HepG2 (cell line): ENCODE measurements around the gene WDR20. TPM values are rescaled to one million over a fixed set of nuclear protein-coding genes. Genes with fewer than 3 reads are reported as not detected.

Experiments used
- ATAC-seq: fragments of 200-7000 bp; cut with Tn5 transposase; 3 replicates; pipeline ENCODE4 v1.9.1; 2020; ENCODE audit warnings: mild to moderate bottlenecking, moderate library complexity
- BruUV-seq: library from RNA; stranded (reverse); fragments of 400-500 nt; replicated peaks from 2 replicates; lab custom pipeline; 2021; lab: Mats Ljungman, UMichigan
- CTCF ChIA-PET: fragments of 300-600 bp; formaldehyde crosslinking; extraction: SDS; loops from one replicate; lab custom pipeline; 2021; ENCODE audit warnings: low total read pairs, inconsistent platforms, low intra/inter-chr PET ratio; lab: Yijun Ruan, JAX
- POLR2A ChIA-PET: fragments of 350-600 bp; sonication (Branson Sonifier 250); formaldehyde crosslinking; loops from one replicate; lab custom pipeline; 2020; ENCODE audit warnings: antibody characterized with exemption, inconsistent platforms; lab: Yijun Ruan, JAX
- DNase-seq: peaks from one replicate; pipeline ENCODE4 v3.0.0-alpha.2; 2015; ENCODE audit warnings: low spot score
- FAIRE-seq: peaks from 3 replicates; lab custom pipeline; 2011; peaks lifted over from hg19 to GRCh38; lab: Jason Lieb, UNC
- H2AFZ ChIP-seq: one replicate; pipeline ENCODE4 v1.6.1; 2011; ENCODE audit warnings: low read length, inconsistent platforms
- H3K27ac ChIP-seq: fragments of 300-600 bp; 3 replicates; pipeline ENCODE4 v1.8.0; 2011; ENCODE audit warnings: mixed run types, mild to moderate bottlenecking, mixed read lengths, low read length, inconsistent platforms; ENCODE audit not compliant: insufficient read depth; ENCODE audit errors: extremely low read length
- H3K27me3 ChIP-seq, 2 experiments: fragments of 200-600 bp in 1 of 2; 2 replicates in 1 of 2; 3 replicates in 1 of 2; pipeline versions ENCODE4 v1.6.0 to v1.8.0; 2011; ENCODE audit warnings: low read length in 2 of 2, mild to moderate bottlenecking in 2 of 2, moderate library complexity in 2 of 2, inconsistent platforms in 1 of 2; ENCODE audit not compliant: insufficient read depth in 2 of 2, control insufficient read depth in 1 of 2
- H3K36me3 ChIP-seq, 2 experiments: fragments of 200-600 bp in 1 of 2; replicated peaks in 1 of 2; 2 replicates in 1 of 2; 3 replicates in 1 of 2; pipeline versions ENCODE4 v1.5.1 to v1.8.0; 2011; ENCODE audit warnings: low read length in 2 of 2, inconsistent platforms in 1 of 2; ENCODE audit not compliant: insufficient read depth in 2 of 2, control insufficient read depth in 1 of 2
- H3K4me1 ChIP-seq: 2 replicates; pipeline ENCODE4 v1.5.1; 2012; ENCODE audit warnings: low read length, inconsistent platforms; ENCODE audit not compliant: insufficient read depth
- H3K4me2 ChIP-seq: 2 replicates; pipeline ENCODE4 v1.6.0; 2011; ENCODE audit warnings: low read depth, low read length, inconsistent platforms
- H3K4me3 ChIP-seq, 3 experiments: fragments of 200-600 bp in 1 of 3; sonication (generic), shearing (Covaris generic) in 1 of 3; replicated peaks in 1 of 3; 2 replicates each; pipeline ENCODE4 v1.5.1; 2011 to 2016; ENCODE audit warnings: low read length in 3 of 3, inconsistent platforms in 2 of 3, low read depth in 2 of 3, mild to moderate bottlenecking in 2 of 3, control low read depth in 1 of 3, mixed read lengths in 1 of 3; ENCODE audit not compliant: insufficient read depth in 1 of 3
- H3K79me2 ChIP-seq: one replicate; pipeline ENCODE4 v1.6.1; 2011; ENCODE audit warnings: low read length, inconsistent platforms; ENCODE audit not compliant: insufficient read depth
- H3K9ac ChIP-seq: 2 replicates; pipeline ENCODE4 v1.6.0; 2011; ENCODE audit warnings: mild to moderate bottlenecking, low read depth, low read length, inconsistent platforms; ENCODE audit not compliant: insufficient read depth
- H3K9me3 ChIP-seq: 2 replicates; pipeline ENCODE4 v1.5.1; 2012; ENCODE audit warnings: mild to moderate bottlenecking, low read length
- H4K20me1 ChIP-seq: 2 replicates; pipeline ENCODE4 v1.6.0; 2011; ENCODE audit warnings: inconsistent platforms, mild to moderate bottlenecking, low read length, moderate library complexity; ENCODE audit not compliant: insufficient read depth
- WIZ ChIP-seq: sonication (generic); formaldehyde crosslinking; IDR thresholded peaks from 2 replicates; pipeline ENCODE4 v1.5.1; 2020; ENCODE audit warnings: mild to moderate bottlenecking, missing genetic modification reagents
- ZNF619 ChIP-seq: sonication (generic); formaldehyde crosslinking; IDR thresholded peaks from 2 replicates; pipeline ENCODE4 v1.4.0; 2020; ENCODE audit warnings: mild to moderate bottlenecking, missing genetic modification reagents
- ZSCAN29 ChIP-seq: sonication (generic); formaldehyde crosslinking; conservative IDR thresholded peaks from 2 replicates; pipeline ENCODE4 v1.4.0; 2020; ENCODE audit warnings: mild to moderate bottlenecking, missing genetic modification reagents
- WGBS: methylation state at CpG from one replicate; pipeline ENCODE4 v1.1.6; 2017; ENCODE audit warnings: low lambda C conversion rate; 5-methylcytosine and 5-hydroxymethylcytosine counted together
- in situ Hi-C: cut with HindIII; loops from 2 replicates; pipeline ENCODE4 v1.10.0; 2017; ENCODE audit warnings: low pct_unique_long_range_greater_than_20kb; ENCODE audit not compliant: extremely low pct_ligation_motif_present
- intact Hi-C: fragments of 100-400 bp; cut with micrococcal nuclease; formaldehyde crosslinking; loops from one replicate; pipeline ENCODE4 v1.10.0; 2022; ENCODE audit not compliant: unreplicated experiment
- polyA plus RNA-seq, 8 experiments: library from polyadenylated mRNA; depleted of rRNA in 3 of 8; stranded (reverse) in 7 of 8; unstranded in 1 of 8; fragments of >200 nt; fragmentation: Illumina TruSeq in 4 of 8; extraction: Trizol in 4 of 8; gene quantifications; 2 replicates each; pipeline versions ENCODE4 v1.2.1 to v1.2.3, GENCODE V29; 2011 to 2016; ENCODE audit warnings: low read depth in 4 of 8, missing spikeins in 1 of 8, mixed read lengths in 1 of 8; ENCODE audit not compliant: insufficient read depth in 1 of 8
- total RNA-seq, 5 experiments: library from RNA; depleted of rRNA; stranded (reverse); fragments of >200 nt; fragmentation: Illumina TruSeq; extraction: Trizol; gene quantifications; 2 replicates each; pipeline ENCODE4 v1.2.3, GENCODE V29; 2016; ENCODE audit warnings: low read depth in 1 of 5
- TF ChIP-seq, protein P1 (sequence below): sonication (generic); formaldehyde crosslinking; IDR thresholded peaks from 2 replicates; pipeline ENCODE4 v1.4.0; 2020; ENCODE audit warnings: missing genetic modification reagents, mild to moderate bottlenecking, borderline replicate concordance
- TF ChIP-seq, protein P2 (sequence below): sonication (generic); formaldehyde crosslinking; IDR thresholded peaks from 2 replicates; pipeline ENCODE4 v1.4.0; 2020; ENCODE audit warnings: missing genetic modification reagents
- TF ChIP-seq, protein P3 (sequence below): conservative IDR thresholded peaks from 2 replicates; pipeline ENCODE4 v1.6.1; 2018; ENCODE audit warnings: missing genetic modification reagents

WDR20 gene
- total and polyA plus RNA-seq, 2 of the 13 experiments (the other 11 are each of a cell fraction or from before 2014, with no cell fraction given), result 10.4 to 23.2 TPM

DNA sequence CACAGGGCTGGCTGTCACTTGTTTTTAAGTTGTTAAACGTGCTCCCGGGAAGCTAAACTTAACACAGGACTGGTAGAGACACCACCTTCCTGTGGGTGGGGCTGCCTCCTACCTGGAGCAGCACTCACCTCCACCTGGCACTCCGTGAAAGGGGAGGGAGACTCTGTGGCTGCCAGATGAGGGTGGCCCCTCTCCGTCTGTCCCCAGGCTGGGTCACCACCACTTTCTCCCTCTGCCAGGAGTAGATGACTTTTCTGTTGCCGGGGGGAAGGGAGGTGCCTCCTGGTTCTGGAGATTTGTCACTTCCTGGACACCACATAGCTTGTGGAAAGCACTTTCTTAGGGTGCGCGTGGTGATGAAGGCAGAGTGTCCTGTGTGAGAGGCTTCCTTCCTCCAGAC lies 81.3 kb downstream of the WDR20 start:
- in situ Hi-C loops (no loop called here), intact Hi-C loops (no loop called here)
- Histone ChIP-seq H3K4me3 (no peak overlapping the region), H3K27ac (no peak overlapping the region), H3K9me3 (no peaks in the 10 kb centered on the region), H3K4me2 (no peak overlapping the region), H3K79me2 (no peaks in the 10 kb centered on the region), H3K4me1 (no peaks in the 10 kb centered on the region), H4K20me1 (no peaks in the 10 kb centered on the region), H3K27me3 (no peaks in the 10 kb centered on the region; a peak in 1 of 5 replicates), H3K36me3 (peaks cover 2 to 5% of the 10 kb centered on the region in 2 experiments; a peak in 2 of 5 replicates), H2AFZ (no peak overlapping the region), H3K9ac (no peak overlapping the region)
- TF ChIP-seq, protein P1, sequence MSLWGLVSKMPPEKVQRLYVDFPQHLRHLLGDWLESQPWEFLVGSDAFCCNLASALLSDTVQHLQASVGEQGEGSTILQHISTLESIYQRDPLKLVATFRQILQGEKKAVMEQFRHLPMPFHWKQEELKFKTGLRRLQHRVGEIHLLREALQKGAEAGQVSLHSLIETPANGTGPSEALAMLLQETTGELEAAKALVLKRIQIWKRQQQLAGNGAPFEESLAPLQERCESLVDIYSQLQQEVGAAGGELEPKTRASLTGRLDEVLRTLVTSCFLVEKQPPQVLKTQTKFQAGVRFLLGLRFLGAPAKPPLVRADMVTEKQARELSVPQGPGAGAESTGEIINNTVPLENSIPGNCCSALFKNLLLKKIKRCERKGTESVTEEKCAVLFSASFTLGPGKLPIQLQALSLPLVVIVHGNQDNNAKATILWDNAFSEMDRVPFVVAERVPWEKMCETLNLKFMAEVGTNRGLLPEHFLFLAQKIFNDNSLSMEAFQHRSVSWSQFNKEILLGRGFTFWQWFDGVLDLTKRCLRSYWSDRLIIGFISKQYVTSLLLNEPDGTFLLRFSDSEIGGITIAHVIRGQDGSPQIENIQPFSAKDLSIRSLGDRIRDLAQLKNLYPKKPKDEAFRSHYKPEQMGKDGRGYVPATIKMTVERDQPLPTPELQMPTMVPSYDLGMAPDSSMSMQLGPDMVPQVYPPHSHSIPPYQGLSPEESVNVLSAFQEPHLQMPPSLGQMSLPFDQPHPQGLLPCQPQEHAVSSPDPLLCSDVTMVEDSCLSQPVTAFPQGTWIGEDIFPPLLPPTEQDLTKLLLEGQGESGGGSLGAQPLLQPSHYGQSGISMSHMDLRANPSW, result no peak
- TF ChIP-seq, protein P2, sequence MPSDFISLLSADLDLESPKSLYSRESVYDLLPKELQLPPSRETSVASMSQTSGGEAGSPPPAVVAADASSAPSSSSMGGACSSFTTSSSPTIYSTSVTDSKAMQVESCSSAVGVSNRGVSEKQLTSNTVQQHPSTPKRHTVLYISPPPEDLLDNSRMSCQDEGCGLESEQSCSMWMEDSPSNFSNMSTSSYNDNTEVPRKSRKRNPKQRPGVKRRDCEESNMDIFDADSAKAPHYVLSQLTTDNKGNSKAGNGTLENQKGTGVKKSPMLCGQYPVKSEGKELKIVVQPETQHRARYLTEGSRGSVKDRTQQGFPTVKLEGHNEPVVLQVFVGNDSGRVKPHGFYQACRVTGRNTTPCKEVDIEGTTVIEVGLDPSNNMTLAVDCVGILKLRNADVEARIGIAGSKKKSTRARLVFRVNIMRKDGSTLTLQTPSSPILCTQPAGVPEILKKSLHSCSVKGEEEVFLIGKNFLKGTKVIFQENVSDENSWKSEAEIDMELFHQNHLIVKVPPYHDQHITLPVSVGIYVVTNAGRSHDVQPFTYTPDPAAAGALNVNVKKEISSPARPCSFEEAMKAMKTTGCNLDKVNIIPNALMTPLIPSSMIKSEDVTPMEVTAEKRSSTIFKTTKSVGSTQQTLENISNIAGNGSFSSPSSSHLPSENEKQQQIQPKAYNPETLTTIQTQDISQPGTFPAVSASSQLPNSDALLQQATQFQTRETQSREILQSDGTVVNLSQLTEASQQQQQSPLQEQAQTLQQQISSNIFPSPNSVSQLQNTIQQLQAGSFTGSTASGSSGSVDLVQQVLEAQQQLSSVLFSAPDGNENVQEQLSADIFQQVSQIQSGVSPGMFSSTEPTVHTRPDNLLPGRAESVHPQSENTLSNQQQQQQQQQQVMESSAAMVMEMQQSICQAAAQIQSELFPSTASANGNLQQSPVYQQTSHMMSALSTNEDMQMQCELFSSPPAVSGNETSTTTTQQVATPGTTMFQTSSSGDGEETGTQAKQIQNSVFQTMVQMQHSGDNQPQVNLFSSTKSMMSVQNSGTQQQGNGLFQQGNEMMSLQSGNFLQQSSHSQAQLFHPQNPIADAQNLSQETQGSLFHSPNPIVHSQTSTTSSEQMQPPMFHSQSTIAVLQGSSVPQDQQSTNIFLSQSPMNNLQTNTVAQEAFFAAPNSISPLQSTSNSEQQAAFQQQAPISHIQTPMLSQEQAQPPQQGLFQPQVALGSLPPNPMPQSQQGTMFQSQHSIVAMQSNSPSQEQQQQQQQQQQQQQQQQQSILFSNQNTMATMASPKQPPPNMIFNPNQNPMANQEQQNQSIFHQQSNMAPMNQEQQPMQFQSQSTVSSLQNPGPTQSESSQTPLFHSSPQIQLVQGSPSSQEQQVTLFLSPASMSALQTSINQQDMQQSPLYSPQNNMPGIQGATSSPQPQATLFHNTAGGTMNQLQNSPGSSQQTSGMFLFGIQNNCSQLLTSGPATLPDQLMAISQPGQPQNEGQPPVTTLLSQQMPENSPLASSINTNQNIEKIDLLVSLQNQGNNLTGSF, result no peak
- TF ChIP-seq, protein P3, sequence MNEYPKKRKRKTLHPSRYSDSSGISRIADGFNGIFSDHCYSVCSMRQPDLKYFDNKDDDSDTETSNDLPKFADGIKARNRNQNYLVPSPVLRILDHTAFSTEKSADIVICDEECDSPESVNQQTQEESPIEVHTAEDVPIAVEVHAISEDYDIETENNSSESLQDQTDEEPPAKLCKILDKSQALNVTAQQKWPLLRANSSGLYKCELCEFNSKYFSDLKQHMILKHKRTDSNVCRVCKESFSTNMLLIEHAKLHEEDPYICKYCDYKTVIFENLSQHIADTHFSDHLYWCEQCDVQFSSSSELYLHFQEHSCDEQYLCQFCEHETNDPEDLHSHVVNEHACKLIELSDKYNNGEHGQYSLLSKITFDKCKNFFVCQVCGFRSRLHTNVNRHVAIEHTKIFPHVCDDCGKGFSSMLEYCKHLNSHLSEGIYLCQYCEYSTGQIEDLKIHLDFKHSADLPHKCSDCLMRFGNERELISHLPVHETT (CRISPR knock-in tag), result no peak
- TF ChIP-seq WIZ (no peak), ZSCAN29 (CRISPR knock-in tag) (no peak), ZNF619 (CRISPR knock-in tag) (no peak)
- FAIRE-seq, result no peak
- 87% methylated on average over 6 of the region's 7 CpGs for WGBS
- ChIA-PET CTCF (no interaction called here), POLR2A (no interaction called here)
- no peak for DNase-seq
- BruUV-seq, result no TSS peak
- ATAC-seq, result no peak
